Upper lobe of left lung (tissue), 4 donors: Measurements from ENCODE around the gene RNF31.

Source experiments
- POLR2A ChIP-seq, 4 donors: fragments of 450-650 bp; IDR thresholded peaks; one replicate each; pipeline ENCODE4 v1.5.1; 2016 to 2017; ENCODE audit warnings: antibody characterized with exemption in 4 of 4, mild to moderate bottlenecking in 2 of 4
- TF ChIP-seq, protein P1 (sequence below), 6 experiments: fragments of 450-650 bp in 4 of 6; fragments of 200-600 bp in 2 of 6; sonication (generic) in 2 of 6; IDR thresholded peaks; one replicate each; pipeline ENCODE4 v1.5.1; 2016 to 2019; ENCODE audit warnings: antibody characterized with exemption in 6 of 6

DNA sequence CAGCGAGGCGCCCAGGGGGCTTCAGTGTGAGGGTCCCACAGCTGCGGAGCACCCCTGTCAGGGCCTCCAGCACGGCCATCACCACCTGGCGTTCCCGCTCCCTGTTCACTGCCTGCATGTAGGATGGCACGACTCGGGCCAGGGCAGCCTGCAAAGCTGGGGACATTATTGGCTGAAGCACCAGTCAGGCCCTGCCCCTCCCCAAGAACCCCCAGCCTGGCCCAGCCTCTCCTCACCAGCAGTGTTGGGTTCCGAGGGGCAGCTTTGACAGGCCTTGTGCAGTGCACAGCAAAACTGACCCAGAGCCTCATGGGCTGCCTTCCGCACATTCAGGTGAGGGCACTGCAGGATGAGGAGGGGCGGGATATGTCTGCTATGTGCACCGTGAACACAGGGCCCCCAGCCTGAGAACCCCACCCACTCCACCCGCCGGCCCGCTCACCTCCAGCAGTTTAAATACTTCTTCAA is 35.8 kb downstream of the RNF31 start:
- no peak for TF ChIP-seq POLR2A (IDR thresholded peaks at IDR 0.05)
- TF ChIP-seq, protein P1, sequence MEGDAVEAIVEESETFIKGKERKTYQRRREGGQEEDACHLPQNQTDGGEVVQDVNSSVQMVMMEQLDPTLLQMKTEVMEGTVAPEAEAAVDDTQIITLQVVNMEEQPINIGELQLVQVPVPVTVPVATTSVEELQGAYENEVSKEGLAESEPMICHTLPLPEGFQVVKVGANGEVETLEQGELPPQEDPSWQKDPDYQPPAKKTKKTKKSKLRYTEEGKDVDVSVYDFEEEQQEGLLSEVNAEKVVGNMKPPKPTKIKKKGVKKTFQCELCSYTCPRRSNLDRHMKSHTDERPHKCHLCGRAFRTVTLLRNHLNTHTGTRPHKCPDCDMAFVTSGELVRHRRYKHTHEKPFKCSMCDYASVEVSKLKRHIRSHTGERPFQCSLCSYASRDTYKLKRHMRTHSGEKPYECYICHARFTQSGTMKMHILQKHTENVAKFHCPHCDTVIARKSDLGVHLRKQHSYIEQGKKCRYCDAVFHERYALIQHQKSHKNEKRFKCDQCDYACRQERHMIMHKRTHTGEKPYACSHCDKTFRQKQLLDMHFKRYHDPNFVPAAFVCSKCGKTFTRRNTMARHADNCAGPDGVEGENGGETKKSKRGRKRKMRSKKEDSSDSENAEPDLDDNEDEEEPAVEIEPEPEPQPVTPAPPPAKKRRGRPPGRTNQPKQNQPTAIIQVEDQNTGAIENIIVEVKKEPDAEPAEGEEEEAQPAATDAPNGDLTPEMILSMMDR (IDR thresholded peaks at IDR 0.05), result no peak
